Osteocyte (in vitro differentiated cells): Measurements from ENCODE around the gene SELENOT. TPM values are rescaled to one million over a fixed set of nuclear protein-coding genes. Genes with fewer than 3 reads are reported as not detected.

Source experiments
- DNase-seq: peaks from one replicate; pipeline ENCODE4 v3.0.0; 2021; ENCODE audit warnings: mixed read lengths; ENCODE audit not compliant: unreplicated experiment; ENCODE audit errors: extremely low spot score
- H3K27ac Mint-ChIP-seq: one replicate; pipeline ENCODE4 v1.8.0; 2021; ENCODE audit warnings: mild to moderate bottlenecking, mixed read lengths; ENCODE audit not compliant: unreplicated experiment
- H3K27me3 Mint-ChIP-seq: one replicate; pipeline ENCODE4 v1.8.0; 2021; ENCODE audit warnings: mixed read lengths; ENCODE audit not compliant: unreplicated experiment
- H3K36me3 Mint-ChIP-seq: one replicate; pipeline ENCODE4 v1.8.0; 2021; ENCODE audit warnings: mixed read lengths; ENCODE audit not compliant: unreplicated experiment
- H3K4me1 Mint-ChIP-seq: one replicate; pipeline ENCODE4 v1.8.0; 2021; ENCODE audit warnings: mixed read lengths; ENCODE audit not compliant: unreplicated experiment
- H3K4me3 Mint-ChIP-seq: one replicate; pipeline ENCODE4 v1.8.0; 2021; ENCODE audit warnings: mild to moderate bottlenecking, moderate library complexity, mixed read lengths; ENCODE audit not compliant: unreplicated experiment
- H3K9me3 Mint-ChIP-seq: one replicate; pipeline ENCODE4 v1.8.0; 2021; ENCODE audit warnings: mixed read lengths; ENCODE audit not compliant: unreplicated experiment
- CTCF ChIP-seq: fragments of 200-600 bp; sonication (generic); IDR thresholded peaks from 2 replicates; pipeline ENCODE4 v1.5.0; 2021; ENCODE audit warnings: antibody characterized with exemption, mild to moderate bottlenecking, moderate library complexity
- total RNA-seq: library from RNA; stranded (reverse); gene quantifications from 2 replicates; pipeline ENCODE4 v1.2.1, GENCODE V29; 2021

Gene SELENOT
- total RNA-seq, 1 donor from 2014 or later, result 76.1 TPM

- TF ChIP-seq CTCF, result no peak
- no peak overlapping the region for H3K27ac Mint-ChIP-seq
- no peak overlapping the region for H3K4me3 Mint-ChIP-seq
- peaks cover 50% of the 10 kb centered on the region for H3K4me1 Mint-ChIP-seq
- H3K9me3 Mint-ChIP-seq, result no peaks in the 10 kb centered on the region
- H3K27me3 Mint-ChIP-seq, result no peaks in the 10 kb centered on the region
- no peak for DNase-seq
- peaks cover 43% of the 10 kb centered on the region for H3K36me3 Mint-ChIP-seq
Measured at GRCh38 chr3:150626148-150626930, 23.2 kb downstream of the SELENOT start.

GRCh38 chr3:150627557-150627956 lies 24.4 kb downstream of the SELENOT start:
- TF ChIP-seq CTCF, result no peak
- Mint-ChIP-seq H3K4me3 (no peak overlapping the region), H3K4me1 (peaks cover 39% of the 10 kb centered on the region), H3K36me3 (peaks cover 43% of the 10 kb centered on the region), H3K27me3 (no peaks in the 10 kb centered on the region), H3K9me3 (no peaks in the 10 kb centered on the region), H3K27ac (no peak overlapping the region)
- no peak for DNase-seq

GRCh38 chr3:150631515-150632221 lies 28.5 kb downstream of the SELENOT start:
- Mint-ChIP-seq H3K27me3 (no peaks in the 10 kb centered on the region), H3K4me1 (peaks cover 36% of the 10 kb centered on the region), H3K9me3 (no peaks in the 10 kb centered on the region), H3K27ac (no peak overlapping the region), H3K4me3 (no peak overlapping the region), H3K36me3 (peaks cover 36% of the 10 kb centered on the region)
- TF ChIP-seq CTCF, result no peak
- DNase-seq, result no peak

- peaks cover 24% of the 10 kb centered on the region for H3K4me1 Mint-ChIP-seq
- peaks cover 14% of the 10 kb centered on the region for H3K36me3 Mint-ChIP-seq
- no peak overlapping the region for H3K4me3 Mint-ChIP-seq
- peak overlapping the region; percentile 6 for H3K27ac Mint-ChIP-seq
- DNase-seq, result no peak
- no peaks in the 10 kb centered on the region for H3K27me3 Mint-ChIP-seq
- no peaks in the 10 kb centered on the region for H3K9me3 Mint-ChIP-seq
- no peak for TF ChIP-seq CTCF
Measured at GRCh38 chr3:150635076-150635475, 32.0 kb downstream of the SELENOT start.

- Mint-ChIP-seq H3K4me1 (peaks cover 24% of the 10 kb centered on the region), H3K4me3 (no peak overlapping the region), H3K27ac (peak overlapping the region; percentile 6), H3K27me3 (no peaks in the 10 kb centered on the region), H3K36me3 (peaks cover 10% of the 10 kb centered on the region), H3K9me3 (no peaks in the 10 kb centered on the region)
- no peak for TF ChIP-seq CTCF
- DNase-seq, result no peak
Measured at GRCh38 chr3:150635526-150635925, 32.4 kb downstream of the SELENOT start.
